ENCODE measurements around the gene LRTM2. TPM values are rescaled to one million over a fixed set of nuclear protein-coding genes. Genes with fewer than 3 reads are reported as not detected.

LRTM2 gene
- total RNA-seq, 1 experiment from 2014 or later = not detected

GRCh38 chr12:1810201-1810930 lies 10.0 kb upstream of the LRTM2 start:
- Histone ChIP-seq H3K9me3 (ENCODE audit: control insufficient read depth, insufficient read depth, low read depth, low read length) (no peaks in the 10 kb centered on the region), H3K27ac (ENCODE audit: low read length) (no peak overlapping the region), H3K36me3 (ENCODE audit: control insufficient read depth, insufficient read depth, low read length) (no peaks in the 10 kb centered on the region), H3K27me3 (ENCODE audit: control insufficient read depth, insufficient read depth, low read length) (no peaks in the 10 kb centered on the region), H3K4me1 (ENCODE audit: control insufficient read depth, insufficient read depth, low read length) (no peaks in the 10 kb centered on the region), H3K4me3 (ENCODE audit: low read depth in 2 of 2, low read length in 2 of 2) (no peak overlapping the region)
- in situ Hi-C loops (cut with HindIII; ENCODE audit: low pct_unique_long_range_greater_than_20kb, low sequenced_read_pairs) = no loop called here
- intact Hi-C loops (cut with micrococcal nuclease; ENCODE audit: unreplicated experiment) = no loop called here
- ChIA-PET POLR2A (no interaction called here), CTCF (no interaction called here)
- ATAC-seq (no peak), DNase-seq (ENCODE audit: low read depth, low spot score) (no peak)
- BruUV-seq (replicated peaks) = no TSS peak
- no peak for TF ChIP-seq SIN3A (IDR thresholded peaks at IDR 0.05; ENCODE audit: borderline replicate concordance, insufficient read depth, low read depth, low read length)

GRCh38 chr12:1810931-1811280 lies 9.5 kb upstream of the LRTM2 start:
- ATAC-seq (no peak), DNase-seq (ENCODE audit: low read depth, low spot score) (no peak)
- no peak for TF ChIP-seq POLR2AphosphoS5 (IDR thresholded peaks at IDR 0.05; ENCODE audit: low read depth, low read length)
- no peak for TF ChIP-seq REST (IDR thresholded peaks at IDR 0.05; ENCODE audit: insufficient read depth in 1 of 2, low read depth in 2 of 2, low read length in 1 of 2)
- no peak for TF ChIP-seq SIN3A (IDR thresholded peaks at IDR 0.05; ENCODE audit: borderline replicate concordance, insufficient read depth, low read depth, low read length)
- TF ChIP-seq CTCF (IDR thresholded peaks at IDR 0.05) = no peak
- TF ChIP-seq TCF7L2 (IDR thresholded peaks at IDR 0.05; ENCODE audit: low read depth, low read length) = no peak
- intact Hi-C loops (cut with micrococcal nuclease; ENCODE audit: unreplicated experiment) (no loop called here), in situ Hi-C loops (cut with HindIII; ENCODE audit: low pct_unique_long_range_greater_than_20kb, low sequenced_read_pairs) (no loop called here)
- Histone ChIP-seq H3K4me1 (ENCODE audit: control insufficient read depth, insufficient read depth, low read length) (no peaks in the 10 kb centered on the region), H3K36me3 (ENCODE audit: control insufficient read depth, insufficient read depth, low read length) (no peaks in the 10 kb centered on the region), H3K9me3 (ENCODE audit: control insufficient read depth, insufficient read depth, low read depth, low read length) (no peaks in the 10 kb centered on the region), H3K27ac (ENCODE audit: low read length) (no peak overlapping the region), H3K4me3 (ENCODE audit: low read depth in 2 of 2, low read length in 2 of 2) (no peak overlapping the region), H3K27me3 (ENCODE audit: control insufficient read depth, insufficient read depth, low read length) (no peaks in the 10 kb centered on the region)
- CTCF ChIA-PET = no interaction called here
- POLR2A ChIA-PET = no interaction called here
- BruUV-seq (replicated peaks) = no TSS peak

- ChIA-PET POLR2A (interaction anchor here (0.6 kb wide), 1 partner anchor 983 kb away, joined by 10 read pairs; no protein-coding TSS in a partner anchor), CTCF (no interaction called here)
- intact Hi-C loops (cut with micrococcal nuclease; ENCODE audit: unreplicated experiment) = no loop called here
- no peaks in the 10 kb centered on the region for H3K27me3 ChIP-seq (ENCODE audit: control insufficient read depth, insufficient read depth, low read length)
- no peak for DNase-seq (ENCODE audit: low read depth, low spot score)
- no peaks in the 10 kb centered on the region for H3K9me3 ChIP-seq (ENCODE audit: control insufficient read depth, insufficient read depth, low read depth, low read length)
- in situ Hi-C loops (cut with HindIII; ENCODE audit: low pct_unique_long_range_greater_than_20kb, low sequenced_read_pairs) = no loop called here
- BruUV-seq (replicated peaks) = no TSS peak
- H3K4me1 ChIP-seq (ENCODE audit: control insufficient read depth, insufficient read depth, low read length) = no peaks in the 10 kb centered on the region
- ATAC-seq = no peak
- TF ChIP-seq CTCF (IDR thresholded peaks at IDR 0.05) (no peak), TCF7L2 (IDR thresholded peaks at IDR 0.05; ENCODE audit: low read depth, low read length) (no peak), POLR2AphosphoS5 (IDR thresholded peaks at IDR 0.05; ENCODE audit: low read depth, low read length) (no peak), SIN3A (IDR thresholded peaks at IDR 0.05; ENCODE audit: borderline replicate concordance, insufficient read depth, low read depth, low read length) (no peak), REST (IDR thresholded peaks at IDR 0.05; ENCODE audit: insufficient read depth in 1 of 2, low read depth in 2 of 2, low read length in 1 of 2) (no peak)
- H3K27ac ChIP-seq (ENCODE audit: low read length) = no peak overlapping the region
- H3K36me3 ChIP-seq (ENCODE audit: control insufficient read depth, insufficient read depth, low read length) = no peaks in the 10 kb centered on the region
- H3K4me3 ChIP-seq (ENCODE audit: low read depth in 2 of 2, low read length in 2 of 2) = no peak overlapping the region
Observed at GRCh38 chr12:1811281-1811947, 9.0 kb upstream of the LRTM2 start.
